ENCODE measurements around the gene XPO4. TPM values are rescaled to one million over a fixed set of nuclear protein-coding genes. Genes with fewer than 3 reads are reported as not detected.

Gene XPO4
- total and polyA plus RNA-seq, 10 of the 15 experiments (the other 5 are each of a cell fraction or from before 2014, with no cell fraction given): 3.6 to 24.9 (median 18.4) TPM

GRCh38 chr13:20815464-20815863 is 87.1 kb downstream of the XPO4 start (continued):
- no peak for TF ChIP-seq MTA2 (IDR thresholded peaks at IDR 0.05; ENCODE audit: low read depth)
- TF ChIP-seq ZNF384 (IDR thresholded peaks at IDR 0.05; ENCODE audit: borderline replicate concordance, low read depth, low read length): no peak
- TF ChIP-seq BACH1 (IDR thresholded peaks at IDR 0.05; ENCODE audit: borderline replicate concordance): no peak
- TF ChIP-seq ZSCAN29 (IDR thresholded peaks at IDR 0.05): no peak
- TF ChIP-seq MEF2B (IDR thresholded peaks at IDR 0.05; ENCODE audit: partially characterized antibody, poor library complexity, severe bottlenecking): no peak
- TF ChIP-seq YY1 (IDR thresholded peaks at IDR 0.05; ENCODE audit: low read depth, low read length): no peak
- no peak for TF ChIP-seq MLLT1 (IDR thresholded peaks at IDR 0.05)

- POLR2A ChIA-PET: no interaction called here
- RAD21 ChIA-PET (ENCODE audit: unreplicated experiment): no interaction called here
- SMC1A ChIA-PET (ENCODE audit: uncharacterized antibody, unreplicated experiment): no interaction called here
- Histone ChIP-seq H3K79me2 (ENCODE audit: control insufficient read depth, insufficient read depth, low read length) (no peaks in the 10 kb centered on the region), H3K4me2 (ENCODE audit: control insufficient read depth, insufficient read depth) (no peak overlapping the region), H3K36me3 (ENCODE audit: control insufficient read depth in 2 of 2, insufficient read depth in 2 of 2, low read length in 1 of 2) (peaks cover 0 to 14% of the 10 kb centered on the region in 2 experiments; a peak in 3 of 4 replicates), H3K27me3 (replicated peaks in 1 of 2; ENCODE audit: control insufficient read depth in 2 of 2, insufficient read depth in 2 of 2, low read length in 1 of 2) (no peaks in the 10 kb centered on the region), H3K9ac (ENCODE audit: control insufficient read depth, insufficient read depth, low read length) (no peak overlapping the region), H2AFZ (ENCODE audit: control insufficient read depth, low read depth, low read length) (no peak overlapping the region), H3K27ac (ENCODE audit: control insufficient read depth, insufficient read depth) (no peak overlapping the region), H3K4me3 (no peak overlapping the region), H3K4me1 (ENCODE audit: control insufficient read depth, insufficient read depth, low read length) (no peaks in the 10 kb centered on the region), H4K20me1 (ENCODE audit: control insufficient read depth, insufficient read depth) (no peaks in the 10 kb centered on the region), H3K9me3 (replicated peaks; ENCODE audit: control insufficient read depth, insufficient read depth, low read length) (no peaks in the 10 kb centered on the region)
- DNase-seq (ENCODE audit: low read depth, low spot score) (no peak), ATAC-seq (no peak), FAIRE-seq (no peak)
- 97% methylated on average over 5 of the region's 5 CpGs for WGBS (ENCODE audit: insufficient coverage, insufficient replicate concordance, low lambda C conversion rate, missing lambda C conversion rate)
- in situ Hi-C loops (cut with MboI): no loop called here
- no TSS peak for BruUV-seq (replicated peaks)
- CTCF ChIA-PET: interaction anchor here (1.5 to 4.5 kb wide), 2 partner anchors 14 to 321 kb away, joined by 5 to 33 read pairs; no protein-coding TSS in a partner anchor
- intact Hi-C loops (cut with micrococcal nuclease; ENCODE audit: unreplicated experiment): no loop called here
- TF ChIP-seq NFXL1 (IDR thresholded peaks at IDR 0.05; ENCODE audit: borderline replicate concordance) (no peak), USF2 (IDR thresholded peaks at IDR 0.05; ENCODE audit: borderline replicate concordance, low read depth, low read length) (no peak), RFX5 (IDR thresholded peaks at IDR 0.05; ENCODE audit: low read depth, low read length) (no peak), YY1 (IDR thresholded peaks at IDR 0.05; ENCODE audit: low read depth, low read length) (no peak), BCL3 (IDR thresholded peaks at IDR 0.05; ENCODE audit: borderline replicate concordance, insufficient read depth, low read depth, low read length, poor library complexity, severe bottlenecking) (no peak), HSF1 (IDR thresholded peaks at IDR 0.05; ENCODE audit: low read depth, low read length) (no peak), WRNIP1 (IDR thresholded peaks at IDR 0.05; ENCODE audit: borderline replicate concordance, low read depth, low read length) (no peak), CTCF (IDR thresholded peaks at IDR 0.05 in 2 of 3, conservative IDR thresholded peaks at IDR 0.05 in 1 of 3; ENCODE audit: control insufficient read depth in 2 of 3, extremely low read depth in 1 of 3, insufficient read depth in 1 of 3, low read depth in 3 of 3, low read length in 3 of 3) (no peak)
These were observed 88.2 kb downstream of the XPO4 start for GRCh38 chr13:20814224-20814910.

All from GM12878 (cell line).